ENCODE measurements around the gene INKA1. TPM values are rescaled to one million over a fixed set of nuclear protein-coding genes. Genes with fewer than 3 reads are reported as not detected.
A peak's percentile ranks its signal among the peaks of the same experiment; 100 is the strongest.

The INKA1 gene
- total and polyA plus RNA-seq, 9 of the 15 experiments (the other 6 are each of a cell fraction or from before 2014, with no cell fraction given) = 0.55 to 13.9 (median 6.7) TPM

- Histone ChIP-seq H3K9ac (ENCODE audit: insufficient read depth in 1 of 2, low read depth in 2 of 2, low read length in 2 of 2) (peak overlapping the region; percentile 46 to 85), H4K20me1 (replicated peaks; ENCODE audit: control insufficient read depth, insufficient read depth, low read length) (no peaks in the 10 kb centered on the region), H3K4me2 (ENCODE audit: insufficient read depth, low read length) (peak overlapping the region; percentile 53; the same call in 1 of the 2 replicates), H3K27ac (ENCODE audit: extremely low read depth, low read depth, low read length) (peak overlapping the region; percentile 75), H3K9me1 (ENCODE audit: control insufficient read depth, insufficient read depth, low read length) (peaks cover 2% of the 10 kb centered on the region), H3K27me3 (ENCODE audit: control insufficient read depth in 2 of 2, insufficient read depth in 2 of 2, low read length in 2 of 2) (no peaks in the 10 kb centered on the region), H3K9me3 (replicated peaks; ENCODE audit: control insufficient read depth, insufficient read depth, low read depth, low read length) (no peaks in the 10 kb centered on the region), H3K36me3 (ENCODE audit: control insufficient read depth, insufficient read depth, low read length) (peaks cover 9% of the 10 kb centered on the region; the same call in 2 of the 3 replicates), H2AFZ (ENCODE audit: low read depth, low read length) (no peak overlapping the region), H3K4me1 (replicated peaks in 1 of 2; ENCODE audit: control insufficient read depth in 2 of 2, insufficient read depth in 2 of 2, low read length in 2 of 2) (peaks cover 43 to 64% of the 10 kb centered on the region in 2 experiments), H3K79me2 (ENCODE audit: control insufficient read depth, insufficient read depth, low read length) (peaks cover 23% of the 10 kb centered on the region), H3K4me3 (no peak overlapping the region; the same call in 1 of the 2 replicates)
- ChIA-PET CTCF (ENCODE audit: low intra/inter-chr PET ratio) (interaction anchor here (0.9 kb wide), 1 partner anchor 34 kb away, joined by 3 read pairs; no protein-coding TSS in a partner anchor), POLR2A (interaction anchor here (0.6 to 2.4 kb wide), 5 partner anchors 8 to 696 kb away, joined by 3 to 10 read pairs (median 4); partner anchors contain the start of genes IP6K1 and UBA7)
- in situ Hi-C loops (cut with MboI) = no loop called here
- TF ChIP-seq PKNOX1 (IDR thresholded peaks at IDR 0.05) = no peak
- TF ChIP-seq SP1 (CRISPR knock-in tag; IDR thresholded peaks at IDR 0.05) = no peak
- TF ChIP-seq U2AF2 (optimal IDR thresholded peaks at IDR 0.05; ENCODE audit: low read depth, low read length) = no peak
- 0 out of 2 replicates have a peak, but pooled peaks have one; percentile 6 for TF ChIP-seq POLR2G (IDR thresholded peaks at IDR 0.05; ENCODE audit: low read depth, low read length)
- no peak for TF ChIP-seq ZNF77 (CRISPR knock-in tag; IDR thresholded peaks at IDR 0.05)
- TF ChIP-seq MNT (conservative IDR thresholded peaks at IDR 0.05) = no peak
- TF ChIP-seq EGR1 (conservative IDR thresholded peaks at IDR 0.05) = no peak
- 0 out of 2 replicates have a peak, but pooled peaks have one; percentile 34 for TF ChIP-seq ZKSCAN8 (CRISPR knock-in tag; IDR thresholded peaks at IDR 0.05)
- no peak for TF ChIP-seq E2F1 (CRISPR knock-in tag; IDR thresholded peaks at IDR 0.05)
- no peak for TF ChIP-seq ZNF445 (CRISPR knock-in tag; IDR thresholded peaks at IDR 0.05; ENCODE audit: low read depth)
- no peak for TF ChIP-seq NELFE (IDR thresholded peaks at IDR 0.05; ENCODE audit: insufficient read depth, insufficient read length)
- TF ChIP-seq NUFIP1 (IDR thresholded peaks at IDR 0.05; ENCODE audit: partially characterized antibody) = no peak
- no peak for TF ChIP-seq E2F6 (IDR thresholded peaks at IDR 0.05; ENCODE audit: borderline replicate concordance in 1 of 2, extremely low read depth in 1 of 2, insufficient read depth in 1 of 2, insufficient read length in 1 of 2, low read depth in 1 of 2, low read length in 1 of 2, poor library complexity in 1 of 2, severe bottlenecking in 1 of 2)
- no peak for TF ChIP-seq ZEB2 (IDR thresholded peaks at IDR 0.05)
- no peak for TF ChIP-seq CHD2 (IDR thresholded peaks at IDR 0.05; ENCODE audit: low read depth, low read length)
- no peak for TF ChIP-seq VEZF1 (CRISPR knock-in tag; IDR thresholded peaks at IDR 0.05)
- no TSS peak for BruUV-seq (replicated peaks)
- DNase-seq (ENCODE audit: extremely low read depth in 1 of 4, low spot score in 3 of 4) = no peak
- no peak for ATAC-seq
- WGBS (ENCODE audit: insufficient coverage, low coverage, missing lambda C conversion rate) = 58% methylated on average over 2 of the region's 3 CpGs
- FAIRE-seq = no peak
- intact Hi-C loops (cut with micrococcal nuclease) = no loop called here
Measured at GRCh38 chr3:49805367-49805782, 2.3 kb downstream of the INKA1 start.

All from K562 (cell line).